ENCODE data around the gene PALLD.

DNA sequence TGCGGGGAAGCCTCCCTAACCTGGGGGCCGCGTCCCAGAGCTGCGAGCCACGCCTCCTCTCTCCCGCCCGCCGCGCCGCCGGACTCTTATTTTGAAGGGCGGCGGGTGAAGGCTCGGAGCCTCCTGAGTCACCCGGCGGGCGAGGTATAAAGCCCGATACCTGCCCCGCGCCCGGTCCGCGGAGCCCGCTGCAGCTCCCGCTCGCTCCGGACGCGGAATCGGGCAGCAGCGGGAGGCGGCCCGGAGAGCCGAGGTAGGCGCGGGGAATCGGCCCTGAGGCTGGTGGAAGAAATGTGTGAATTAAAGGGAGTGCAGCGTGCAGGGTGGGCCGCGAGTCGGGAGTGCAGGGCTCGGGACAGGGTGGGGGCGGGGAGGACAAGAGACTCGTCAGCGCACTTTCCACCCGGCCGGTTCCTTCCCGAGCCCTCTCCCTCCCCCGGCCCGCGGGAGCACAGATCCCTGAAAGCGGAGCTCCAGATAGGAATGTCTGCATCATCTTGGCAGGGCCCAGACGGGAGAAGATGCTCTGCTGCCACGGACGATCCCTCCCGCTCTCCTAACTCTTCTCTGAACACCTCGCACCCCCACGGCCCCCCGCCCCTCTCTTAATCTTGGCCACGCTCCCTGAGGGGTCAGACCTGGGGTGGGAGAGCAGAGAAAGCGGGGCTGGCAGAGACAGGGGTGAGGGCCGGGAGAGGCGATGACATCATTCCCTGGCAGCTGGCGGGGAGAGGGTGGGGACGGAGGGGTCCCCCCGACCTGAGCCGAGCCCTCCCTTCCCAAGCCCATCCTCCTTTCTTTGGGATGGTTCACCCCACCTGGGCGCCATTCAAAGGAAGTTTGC lies 335.3 kb downstream of the PALLD start:
- TF ChIP-seq, protein P1, sequence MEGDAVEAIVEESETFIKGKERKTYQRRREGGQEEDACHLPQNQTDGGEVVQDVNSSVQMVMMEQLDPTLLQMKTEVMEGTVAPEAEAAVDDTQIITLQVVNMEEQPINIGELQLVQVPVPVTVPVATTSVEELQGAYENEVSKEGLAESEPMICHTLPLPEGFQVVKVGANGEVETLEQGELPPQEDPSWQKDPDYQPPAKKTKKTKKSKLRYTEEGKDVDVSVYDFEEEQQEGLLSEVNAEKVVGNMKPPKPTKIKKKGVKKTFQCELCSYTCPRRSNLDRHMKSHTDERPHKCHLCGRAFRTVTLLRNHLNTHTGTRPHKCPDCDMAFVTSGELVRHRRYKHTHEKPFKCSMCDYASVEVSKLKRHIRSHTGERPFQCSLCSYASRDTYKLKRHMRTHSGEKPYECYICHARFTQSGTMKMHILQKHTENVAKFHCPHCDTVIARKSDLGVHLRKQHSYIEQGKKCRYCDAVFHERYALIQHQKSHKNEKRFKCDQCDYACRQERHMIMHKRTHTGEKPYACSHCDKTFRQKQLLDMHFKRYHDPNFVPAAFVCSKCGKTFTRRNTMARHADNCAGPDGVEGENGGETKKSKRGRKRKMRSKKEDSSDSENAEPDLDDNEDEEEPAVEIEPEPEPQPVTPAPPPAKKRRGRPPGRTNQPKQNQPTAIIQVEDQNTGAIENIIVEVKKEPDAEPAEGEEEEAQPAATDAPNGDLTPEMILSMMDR (IDR thresholded peaks at IDR 0.05): no peak
- peak; percentile 58 for TF ChIP-seq POLR2A (IDR thresholded peaks at IDR 0.05)

Data from right lobe of liver (tissue), 4 donors.